ENCODE results near the gene PHLDA2. TPM values are rescaled to one million over a fixed set of nuclear protein-coding genes. Genes with fewer than 3 reads are reported as not detected.

The PHLDA2 gene
- total RNA-seq, 1 experiment from 2014 or later = 33.7 TPM

DNA sequence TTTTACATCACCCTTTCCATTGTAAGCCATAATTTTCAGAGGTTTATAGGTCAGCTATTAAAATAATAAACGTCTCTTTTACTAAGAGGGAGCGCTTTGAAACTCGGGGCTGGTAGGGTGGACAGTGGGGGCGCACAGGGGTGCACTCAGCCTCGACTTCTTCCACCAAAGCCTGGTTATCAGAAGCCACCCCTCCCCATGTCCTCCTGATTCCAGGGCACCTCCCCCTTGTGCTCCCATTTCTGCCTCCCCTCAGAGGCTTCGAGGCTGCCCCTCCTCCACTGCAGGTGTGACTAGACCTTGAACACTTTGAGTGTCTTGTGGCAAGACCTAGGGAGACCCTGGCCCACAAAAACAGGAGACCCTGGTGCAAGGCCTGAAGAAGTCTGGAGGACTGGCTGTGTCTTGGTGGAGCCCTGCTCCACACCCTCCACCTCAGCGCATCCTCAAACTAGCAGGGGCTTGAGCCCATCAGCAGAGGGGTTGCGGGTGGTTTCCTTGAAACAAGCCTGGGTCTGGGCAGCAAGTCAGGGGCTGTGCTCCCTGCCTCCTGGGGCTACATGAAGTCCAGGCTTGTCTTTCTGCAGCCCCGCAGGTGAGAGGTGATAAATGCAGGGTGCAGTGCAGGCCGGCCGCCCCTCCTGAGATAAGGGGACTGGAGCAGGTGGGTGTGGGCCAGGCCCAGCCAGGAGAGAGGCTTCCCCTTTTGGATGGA is 46.7 kb downstream of the PHLDA2 start:
- ChIA-PET POLR2A (ENCODE audit: low non-redundant PET) (no interaction called here), CTCF (no interaction called here)
- intact Hi-C loops (cut with micrococcal nuclease; ENCODE audit: unreplicated experiment) = no loop called here
- H3K4me1 ChIP-seq (ENCODE audit: insufficient read depth, low read length, poor library complexity, severe bottlenecking) = no peaks in the 10 kb centered on the region
- no peaks in the 10 kb centered on the region for H3K9me3 ChIP-seq (ENCODE audit: low read depth, low read length, poor library complexity, severe bottlenecking)
- no peak overlapping the region for H3K4me3 ChIP-seq (ENCODE audit: low read depth, low read length, poor library complexity, severe bottlenecking)
- no TSS peak for BruUV-seq (replicated peaks)
- H3K36me3 ChIP-seq (ENCODE audit: insufficient read depth, low read length, poor library complexity, severe bottlenecking) = no peaks in the 10 kb centered on the region
- TF ChIP-seq, protein P1, sequence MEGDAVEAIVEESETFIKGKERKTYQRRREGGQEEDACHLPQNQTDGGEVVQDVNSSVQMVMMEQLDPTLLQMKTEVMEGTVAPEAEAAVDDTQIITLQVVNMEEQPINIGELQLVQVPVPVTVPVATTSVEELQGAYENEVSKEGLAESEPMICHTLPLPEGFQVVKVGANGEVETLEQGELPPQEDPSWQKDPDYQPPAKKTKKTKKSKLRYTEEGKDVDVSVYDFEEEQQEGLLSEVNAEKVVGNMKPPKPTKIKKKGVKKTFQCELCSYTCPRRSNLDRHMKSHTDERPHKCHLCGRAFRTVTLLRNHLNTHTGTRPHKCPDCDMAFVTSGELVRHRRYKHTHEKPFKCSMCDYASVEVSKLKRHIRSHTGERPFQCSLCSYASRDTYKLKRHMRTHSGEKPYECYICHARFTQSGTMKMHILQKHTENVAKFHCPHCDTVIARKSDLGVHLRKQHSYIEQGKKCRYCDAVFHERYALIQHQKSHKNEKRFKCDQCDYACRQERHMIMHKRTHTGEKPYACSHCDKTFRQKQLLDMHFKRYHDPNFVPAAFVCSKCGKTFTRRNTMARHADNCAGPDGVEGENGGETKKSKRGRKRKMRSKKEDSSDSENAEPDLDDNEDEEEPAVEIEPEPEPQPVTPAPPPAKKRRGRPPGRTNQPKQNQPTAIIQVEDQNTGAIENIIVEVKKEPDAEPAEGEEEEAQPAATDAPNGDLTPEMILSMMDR (conservative IDR thresholded peaks at IDR 0.05; ENCODE audit: low read depth, low read length) = no peak
- no peak for TF ChIP-seq EZH2 (IDR thresholded peaks at IDR 0.05; ENCODE audit: borderline replicate concordance, low read depth, low read length, poor library complexity, severe bottlenecking)
- H3K27ac ChIP-seq (ENCODE audit: low read depth, low read length, poor library complexity, severe bottlenecking) = no peak overlapping the region
- no peak for DNase-seq (ENCODE audit: low spot score)
- peaks cover 12% of the 10 kb centered on the region for H3K27me3 ChIP-seq (replicated peaks; ENCODE audit: insufficient read depth, low read depth, low read length, poor library complexity)

DNA sequence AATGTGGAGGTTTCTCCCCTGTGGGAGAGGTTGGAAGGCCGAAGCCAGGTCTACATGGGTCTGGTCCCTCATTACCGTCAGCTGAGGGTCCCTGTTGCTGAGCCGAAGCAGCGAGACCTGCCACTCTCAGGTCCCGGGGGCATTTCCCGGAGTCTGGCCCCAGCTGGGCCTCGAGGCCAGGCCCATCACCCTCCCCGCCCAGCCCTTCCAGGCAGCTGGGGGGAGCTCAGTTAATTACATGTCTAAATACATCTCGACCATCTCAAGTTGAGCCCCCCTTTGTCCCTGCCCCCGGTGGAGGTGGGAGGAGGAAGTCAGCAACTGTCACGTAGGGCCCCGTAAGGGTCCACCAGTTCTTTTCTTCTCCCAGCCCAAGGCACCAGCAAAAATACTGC is 47.2 kb downstream of the PHLDA2 start:
- intact Hi-C loops (cut with micrococcal nuclease; ENCODE audit: unreplicated experiment) = no loop called here
- no peak overlapping the region for H3K27ac ChIP-seq (ENCODE audit: low read depth, low read length, poor library complexity, severe bottlenecking)

GRCh38 chr11:2881076-2881980 is 47.9 kb downstream of the PHLDA2 start:
- intact Hi-C loops (cut with micrococcal nuclease; ENCODE audit: unreplicated experiment) = no loop called here
- Histone ChIP-seq H3K36me3 (ENCODE audit: insufficient read depth, low read length, poor library complexity, severe bottlenecking) (no peaks in the 10 kb centered on the region), H3K27ac (ENCODE audit: low read depth, low read length, poor library complexity, severe bottlenecking) (no peak overlapping the region), H3K4me3 (ENCODE audit: low read depth, low read length, poor library complexity, severe bottlenecking) (no peak overlapping the region), H3K4me1 (ENCODE audit: insufficient read depth, low read length, poor library complexity, severe bottlenecking) (no peaks in the 10 kb centered on the region), H3K27me3 (replicated peaks; ENCODE audit: insufficient read depth, low read depth, low read length, poor library complexity) (peaks cover 12% of the 10 kb centered on the region), H3K9me3 (ENCODE audit: low read depth, low read length, poor library complexity, severe bottlenecking) (no peaks in the 10 kb centered on the region)
- DNase-seq (ENCODE audit: low spot score) = no peak
- no TSS peak for BruUV-seq (replicated peaks)
- POLR2A ChIA-PET (ENCODE audit: low non-redundant PET) = no interaction called here
- TF ChIP-seq EZH2 (IDR thresholded peaks at IDR 0.05; ENCODE audit: borderline replicate concordance, low read depth, low read length, poor library complexity, severe bottlenecking) = no peak
- TF ChIP-seq, protein P1 (conservative IDR thresholded peaks at IDR 0.05; ENCODE audit: low read depth, low read length) = no peak
- CTCF ChIA-PET = no interaction called here

More for the DNA sequence above, 47.2 kb downstream of the PHLDA2 start:
- Histone ChIP-seq H3K27me3 (replicated peaks; ENCODE audit: insufficient read depth, low read depth, low read length, poor library complexity) (peaks cover 12% of the 10 kb centered on the region), H3K9me3 (ENCODE audit: low read depth, low read length, poor library complexity, severe bottlenecking) (no peaks in the 10 kb centered on the region), H3K4me1 (ENCODE audit: insufficient read depth, low read length, poor library complexity, severe bottlenecking) (no peaks in the 10 kb centered on the region), H3K36me3 (ENCODE audit: insufficient read depth, low read length, poor library complexity, severe bottlenecking) (no peaks in the 10 kb centered on the region), H3K4me3 (ENCODE audit: low read depth, low read length, poor library complexity, severe bottlenecking) (no peak overlapping the region)
- ChIA-PET POLR2A (ENCODE audit: low non-redundant PET) (no interaction called here), CTCF (no interaction called here)
- BruUV-seq (replicated peaks) = no TSS peak
- DNase-seq (ENCODE audit: low spot score) = no peak
- TF ChIP-seq EZH2 (IDR thresholded peaks at IDR 0.05; ENCODE audit: borderline replicate concordance, low read depth, low read length, poor library complexity, severe bottlenecking) = no peak
- TF ChIP-seq, protein P1 (conservative IDR thresholded peaks at IDR 0.05; ENCODE audit: low read depth, low read length) = no peak

Data from A673 (cell line).